CD4-positive, alpha-beta T cell (primary cell): ENCODE measurements around the gene DGKB. TPM values are rescaled to one million over a fixed set of nuclear protein-coding genes. Genes with fewer than 3 reads are reported as not detected.

Source experiments
- ATAC-seq: fragments of 200-7000 bp; cut with Tn5 transposase; one replicate; pipeline ENCODE4 v1.10.0; 2022; ENCODE audit warnings: mild to moderate bottlenecking; ENCODE audit not compliant: poor library complexity
- CTCF ChIA-PET: fragments of 350-600 bp; sonication (Branson Sonifier 250); formaldehyde crosslinking; loops from one replicate; lab custom pipeline; 2021; ENCODE audit warnings: antibody characterized with exemption, inconsistent platforms; lab: Charles Lee
- POLR2A ChIA-PET: fragments of 350-600 bp; sonication (Branson Sonifier 250); formaldehyde crosslinking; loops from one replicate; lab custom pipeline; 2021; ENCODE audit warnings: antibody characterized with exemption, inconsistent platforms; lab: Charles Lee
- DNase-seq, 14 experiments: peaks; one replicate each; pipeline ENCODE4 v3.0.0-alpha.2; 2013 to 2020; ENCODE audit warnings: mixed read lengths in 2 of 14
- H3K27ac ChIP-seq, 2 donors: one replicate each; pipeline versions ENCODE4 v1.5.1 to v1.7.0; 2013; ENCODE audit warnings: low read length in 2 of 2, low read depth in 1 of 2, mild to moderate bottlenecking in 1 of 2
- H3K27me3 ChIP-seq, 2 experiments: 1 replicate in 1 of 2; 2 replicates in 1 of 2; pipeline versions ENCODE4 v1.6.1 to v1.7.0; 2013; ENCODE audit warnings: low read length in 2 of 2, control low read depth in 1 of 2, mild to moderate bottlenecking in 1 of 2, moderate library complexity in 1 of 2; ENCODE audit not compliant: insufficient read depth in 2 of 2, control insufficient read depth in 1 of 2
- H3K36me3 ChIP-seq: one replicate; pipeline ENCODE4 v1.6.1; 2013; ENCODE audit warnings: low read length, control low read depth; ENCODE audit not compliant: insufficient read depth
- H3K4me1 ChIP-seq: one replicate; pipeline ENCODE4 v1.6.1; 2013; ENCODE audit warnings: low read length, control low read depth; ENCODE audit not compliant: insufficient read depth
- H3K4me3 ChIP-seq: one replicate; pipeline ENCODE4 v1.5.1; 2013; ENCODE audit warnings: mild to moderate bottlenecking, low read length, moderate library complexity
- H3K9me3 ChIP-seq, 2 experiments: 1 replicate in 1 of 2; 2 replicates in 1 of 2; pipeline versions ENCODE4 v1.6.1 to v1.7.0; 2013; ENCODE audit warnings: low read length in 2 of 2, mild to moderate bottlenecking in 2 of 2, control low read depth in 1 of 2, moderate library complexity in 1 of 2; ENCODE audit not compliant: control insufficient read depth in 1 of 2, insufficient read depth in 1 of 2
- H3K27ac Mint-ChIP-seq: one replicate; pipeline ENCODE4 v1.8.0; 2020; ENCODE audit warnings: mixed read lengths
- H3K27me3 Mint-ChIP-seq: one replicate; pipeline ENCODE4 v1.8.0; 2021; ENCODE audit warnings: mixed read lengths
- H3K36me3 Mint-ChIP-seq: one replicate; pipeline ENCODE4 v1.8.0; 2021; ENCODE audit warnings: low read depth, mixed read lengths
- H3K4me1 Mint-ChIP-seq: one replicate; pipeline ENCODE4 v1.8.0; 2021; ENCODE audit warnings: low read depth, mixed read lengths
- H3K4me3 Mint-ChIP-seq: one replicate; pipeline ENCODE4 v1.8.0; 2020; ENCODE audit warnings: mild to moderate bottlenecking, mixed read lengths
- H3K9me3 Mint-ChIP-seq: one replicate; pipeline ENCODE4 v1.8.0; 2020; ENCODE audit warnings: mixed read lengths
- intact Hi-C, 2 experiments: fragments of 100-400 bp; cut with DNase I in 1 of 2; cut with micrococcal nuclease in 1 of 2; formaldehyde crosslinking; loops; one replicate each; pipeline versions ENCODE4 v1.15.1 to v1.9.0; 2023 to 2025; cut with DNase I, micrococcal nuclease
- total RNA-seq, 174 experiments: library from RNA in 2 of 174; stranded (reverse) in 2 of 174; gene quantifications; one replicate each; pipeline ENCODE4 v1.2.3 and lab custom pipeline; 2021 to 2026
- TF ChIP-seq, protein P1 (sequence below): fragments of 200-600 bp; IDR thresholded peaks from one replicate; pipeline ENCODE4 v1.8.0; 2022; ENCODE audit warnings: antibody characterized with exemption, mild to moderate bottlenecking

Gene DGKB
- total RNA-seq, 2 experiments from 2014 or later: not detected

DNA sequence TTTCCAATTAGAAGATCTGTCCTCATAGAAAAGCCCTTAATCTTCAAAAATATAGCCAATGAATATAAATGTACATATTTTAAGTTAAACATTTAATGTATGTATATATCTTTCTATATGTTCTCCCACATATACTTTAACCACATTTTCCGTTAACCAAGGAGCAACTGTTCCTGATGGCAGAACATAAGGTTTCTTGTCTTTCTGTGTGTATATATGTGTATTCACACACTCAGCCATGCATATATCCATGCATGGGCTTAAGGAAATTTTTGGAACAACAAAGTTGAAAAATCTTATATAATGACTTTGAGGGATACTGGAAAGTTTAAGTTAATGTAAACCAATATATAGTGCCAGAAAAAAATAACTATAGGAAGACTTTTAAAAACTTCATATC, 274.0 kb downstream of the DGKB start:
- H3K27ac ChIP-seq: no peak overlapping the region
- Mint-ChIP-seq H3K4me1 (no peaks in the 10 kb centered on the region), H3K36me3 (no peaks in the 10 kb centered on the region), H3K27ac (no peak overlapping the region), H3K4me3 (no peak overlapping the region), H3K27me3 (no peaks in the 10 kb centered on the region), H3K9me3 (no peaks in the 10 kb centered on the region)
- intact Hi-C loops: no loop called here
- no peaks in the 10 kb centered on the region for H3K9me3 ChIP-seq
- DNase-seq (no peak), ATAC-seq (no peak)
- POLR2A ChIA-PET: no interaction called here
- CTCF ChIA-PET: no interaction called here
- no peaks in the 10 kb centered on the region for H3K27me3 ChIP-seq
- H3K4me1 ChIP-seq: no peaks in the 10 kb centered on the region
- H3K36me3 ChIP-seq: no peaks in the 10 kb centered on the region
- H3K4me3 ChIP-seq: no peak overlapping the region
- TF ChIP-seq, protein P1, sequence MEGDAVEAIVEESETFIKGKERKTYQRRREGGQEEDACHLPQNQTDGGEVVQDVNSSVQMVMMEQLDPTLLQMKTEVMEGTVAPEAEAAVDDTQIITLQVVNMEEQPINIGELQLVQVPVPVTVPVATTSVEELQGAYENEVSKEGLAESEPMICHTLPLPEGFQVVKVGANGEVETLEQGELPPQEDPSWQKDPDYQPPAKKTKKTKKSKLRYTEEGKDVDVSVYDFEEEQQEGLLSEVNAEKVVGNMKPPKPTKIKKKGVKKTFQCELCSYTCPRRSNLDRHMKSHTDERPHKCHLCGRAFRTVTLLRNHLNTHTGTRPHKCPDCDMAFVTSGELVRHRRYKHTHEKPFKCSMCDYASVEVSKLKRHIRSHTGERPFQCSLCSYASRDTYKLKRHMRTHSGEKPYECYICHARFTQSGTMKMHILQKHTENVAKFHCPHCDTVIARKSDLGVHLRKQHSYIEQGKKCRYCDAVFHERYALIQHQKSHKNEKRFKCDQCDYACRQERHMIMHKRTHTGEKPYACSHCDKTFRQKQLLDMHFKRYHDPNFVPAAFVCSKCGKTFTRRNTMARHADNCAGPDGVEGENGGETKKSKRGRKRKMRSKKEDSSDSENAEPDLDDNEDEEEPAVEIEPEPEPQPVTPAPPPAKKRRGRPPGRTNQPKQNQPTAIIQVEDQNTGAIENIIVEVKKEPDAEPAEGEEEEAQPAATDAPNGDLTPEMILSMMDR: no peak

DNA sequence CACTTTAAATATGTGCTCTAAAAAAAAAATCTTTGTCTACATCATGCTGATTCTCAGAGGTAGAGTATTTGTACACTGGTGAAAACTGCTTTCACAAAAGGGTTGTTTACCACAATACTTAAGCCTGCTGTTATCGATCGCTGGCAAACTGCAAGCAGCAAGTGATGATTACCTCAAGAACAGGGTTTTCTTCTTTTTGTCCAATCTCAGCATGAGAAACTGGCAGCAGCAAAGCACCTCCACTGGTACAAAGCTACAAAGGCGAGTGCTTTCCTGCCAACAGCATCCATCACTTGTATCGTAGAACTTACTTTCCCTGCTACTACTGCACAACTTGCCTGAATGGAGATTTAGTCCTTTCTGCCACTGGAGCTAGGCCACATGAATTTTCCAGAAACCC, 276.5 kb downstream of the DGKB start:
- TF ChIP-seq, protein P1: no peak
- no peak overlapping the region for H3K27ac ChIP-seq
- no peaks in the 10 kb centered on the region for H3K27me3 Mint-ChIP-seq
- ChIA-PET CTCF (no interaction called here), POLR2A (no interaction called here)
- H3K4me1 ChIP-seq: no peaks in the 10 kb centered on the region
- DNase-seq (no peak), ATAC-seq (no peak)
- H3K4me1 Mint-ChIP-seq: no peaks in the 10 kb centered on the region
- no peaks in the 10 kb centered on the region for H3K27me3 ChIP-seq
- no peaks in the 10 kb centered on the region for H3K9me3 ChIP-seq
- no peaks in the 10 kb centered on the region for H3K9me3 Mint-ChIP-seq
- H3K4me3 ChIP-seq: no peak overlapping the region
- no peak overlapping the region for H3K27ac Mint-ChIP-seq
- intact Hi-C loops: no loop called here
- H3K36me3 Mint-ChIP-seq: no peaks in the 10 kb centered on the region
- H3K4me3 Mint-ChIP-seq: no peak overlapping the region
- no peaks in the 10 kb centered on the region for H3K36me3 ChIP-seq

DNA sequence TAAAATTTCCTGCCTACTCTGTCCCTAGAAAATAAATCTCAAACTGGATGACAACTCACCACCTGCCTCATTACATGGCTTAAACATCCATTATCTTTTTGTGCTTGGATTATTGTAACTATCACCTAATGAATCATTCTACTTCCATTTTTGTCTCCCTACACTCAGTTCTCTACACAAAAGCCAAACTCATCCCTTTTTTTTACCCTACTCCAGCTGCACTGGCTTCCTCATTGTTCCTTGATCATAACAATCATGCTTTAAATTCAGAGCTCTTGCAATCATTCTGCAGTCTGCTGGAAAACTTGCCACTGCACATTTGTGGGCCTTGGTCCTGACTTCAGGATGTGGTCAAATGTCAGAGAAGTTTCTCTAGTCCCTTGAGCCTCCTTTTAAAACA, 280.0 kb downstream of the DGKB start:
- H3K9me3 ChIP-seq: no peaks in the 10 kb centered on the region
- H3K36me3 ChIP-seq: no peaks in the 10 kb centered on the region
- ChIA-PET CTCF (no interaction called here), POLR2A (no interaction called here)
- H3K27ac ChIP-seq: no peak overlapping the region
- no peaks in the 10 kb centered on the region for H3K4me1 Mint-ChIP-seq
- no peak overlapping the region for H3K4me3 ChIP-seq
- no peak overlapping the region for H3K4me3 Mint-ChIP-seq
- H3K27ac Mint-ChIP-seq: no peak overlapping the region
- H3K4me1 ChIP-seq: no peaks in the 10 kb centered on the region
- no peaks in the 10 kb centered on the region for H3K27me3 Mint-ChIP-seq
- ATAC-seq (no peak), DNase-seq (no peak)
- intact Hi-C loops: no loop called here
- H3K36me3 Mint-ChIP-seq: no peaks in the 10 kb centered on the region
- TF ChIP-seq, protein P1: no peak
- H3K9me3 Mint-ChIP-seq: no peaks in the 10 kb centered on the region
- H3K27me3 ChIP-seq: no peaks in the 10 kb centered on the region
